ENCODE results near the gene NPAS1.

- TF ChIP-seq CTCF (IDR thresholded peaks at IDR 0.05) (no peak), EZH2 (IDR thresholded peaks at IDR 0.05) (no peak), EZH2phosphoT487 (IDR thresholded peaks at IDR 0.05) (no peak)
These were observed 48.6 kb downstream of the NPAS1 start for GRCh38 chr19:47068246-47068645.
